Erythroblast (primary cell): ENCODE results near the gene MARCHF4.

ENCODE experiments used
- GATA1 ChIP-seq: IDR thresholded peaks from 2 replicates; pipeline ENCODE4 v1.6.1; 2011; ENCODE audit warnings: low read depth, mild to moderate bottlenecking, control low read depth, low read length, moderate library complexity
- POLR2A ChIP-seq: IDR thresholded peaks from 2 replicates; pipeline ENCODE4 v1.6.1; 2011; ENCODE audit warnings: mild to moderate bottlenecking, low read length

- TF ChIP-seq POLR2A (no peak), GATA1 (no peak)
These were observed 33.3 kb upstream of the MARCHF4 start for GRCh38 chr2:216405588-216405987.
